Muscle of arm (tissue), 12 donors: ENCODE measurements around the gene DHTKD1. TPM values are rescaled to one million over a fixed set of nuclear protein-coding genes. Genes with fewer than 3 reads are reported as not detected.
"Not testable (repeated sequence)": the region's sequence is repeated elsewhere in the genome, so short reads cannot be mapped to it uniquely, and the experiment has no call there.

Experiments used
- DNase-seq: peaks from one replicate; pipeline ENCODE4 v3.0.0-alpha.2; 2013
- polyA plus RNA-seq, 12 donors: library from polyadenylated mRNA; unstranded; fragments of 120-200 nt; gene quantifications; one replicate each; pipeline ENCODE4 v1.2.1, GENCODE V29; 2013; ENCODE audit not compliant: insufficient read length in 12 of 12

Gene DHTKD1
- polyA plus RNA-seq, 12 donors: 8.1 to 15.7 (median 11.1) TPM; not detected in 1

GRCh38 chr10:12140038-12140437 lies 71.3 kb downstream of the DHTKD1 start:
- no peak for DNase-seq

- no peak for DNase-seq
Measured at GRCh38 chr10:12144538-12144937, 75.8 kb downstream of the DHTKD1 start.

- DNase-seq: no peak
Measured at GRCh38 chr10:12150163-12150562, 81.4 kb downstream of the DHTKD1 start.

- no peak for DNase-seq
Measured at GRCh38 chr10:12154516-12154915, 85.8 kb downstream of the DHTKD1 start.

GRCh38 chr10:12156367-12157123 lies 87.8 kb downstream of the DHTKD1 start:
- DNase-seq: no peak

GRCh38 chr10:12158111-12158510 lies 89.4 kb downstream of the DHTKD1 start:
- DNase-seq: no peak

- no peak for DNase-seq
Measured at GRCh38 chr10:12160664-12161063, 91.9 kb downstream of the DHTKD1 start.

GRCh38 chr10:12162927-12163326 lies 94.2 kb downstream of the DHTKD1 start:
- DNase-seq: no peak

- DNase-seq: no peak
Measured at GRCh38 chr10:12164085-12164484, 95.3 kb downstream of the DHTKD1 start.

- no peak for DNase-seq
Measured at GRCh38 chr10:12165036-12165435, 96.3 kb downstream of the DHTKD1 start.

- no peak for DNase-seq
Measured at GRCh38 chr10:12165999-12166775, 97.4 kb downstream of the DHTKD1 start.

GRCh38 chr10:12171512-12171911 lies 102.8 kb downstream of the DHTKD1 start:
- not testable (repeated sequence) for DNase-seq

Other genes starting within 250 kb of the DHTKD1 start
- gene PROSER2, start 245.6 kb upstream of the DHTKD1 start, polyA plus RNA-seq: 10 to 100 TPM in 1 of 12 donors, 1 to 10 TPM in 10, not detected in 1; 2.7 to 13.4 (median 3.7) TPM
- 10 to 100 TPM; 20.4 to 80.5 (median 24.0) TPM for gene UPF2, start 26.1 kb upstream of the DHTKD1 start, polyA plus RNA-seq
- gene SEC61A2, start 60.7 kb downstream of the DHTKD1 start, polyA plus RNA-seq: 10 to 100 TPM in 8 of 12 donors, 1 to 10 TPM in 3, not detected in 1; 8.9 to 24.3 (median 12.9) TPM
- 10 to 100 TPM in 11 of 12 donors, not detected in 1; 15.7 to 45.8 (median 26.9) TPM for gene NUDT5, start 126.9 kb downstream of the DHTKD1 start, polyA plus RNA-seq
- 100 to 1,000 TPM in 3 of 12 donors, 10 to 100 TPM in 8, not detected in 1; 40.8 to 108 (median 89.7) TPM for gene CDC123, start 127.2 kb downstream of the DHTKD1 start, polyA plus RNA-seq